ENCODE data around the gene IRAK4. TPM values are rescaled to one million over a fixed set of nuclear protein-coding genes. Genes with fewer than 3 reads are reported as not detected.
"Not testable (repeated sequence)": the region's sequence is repeated elsewhere in the genome, so short reads cannot be mapped to it uniquely, and the experiment has no call there.

The IRAK4 gene
- total RNA-seq, 2 donors from 2014 or later, result 42.4 to 55.1 TPM

GRCh38 chr12:43750814-43751213 lies 7.9 kb upstream of the IRAK4 start:
- peaks cover 12 to 16% of the 10 kb centered on the region in 2 donors for H3K4me1 Mint-ChIP-seq (ENCODE audit: low read depth in 2 of 2)
- no peaks in the 10 kb centered on the region for H3K27me3 Mint-ChIP-seq
- ATAC-seq (no peak), DNase-seq (ENCODE audit: low spot score) (no peak)
- H3K27ac Mint-ChIP-seq, result no peak overlapping the region
- H3K36me3 Mint-ChIP-seq, result peaks cover 29% of the 10 kb centered on the region
- H3K9me3 Mint-ChIP-seq, result no peaks in the 10 kb centered on the region
- no peak overlapping the region for H3K4me3 Mint-ChIP-seq

- not testable (repeated sequence) for ATAC-seq; H3K27me3 Mint-ChIP-seq; H3K27ac Mint-ChIP-seq; H3K9me3 Mint-ChIP-seq; DNase-seq (ENCODE audit: low spot score); H3K4me3 Mint-ChIP-seq
- Mint-ChIP-seq H3K4me1 (ENCODE audit: low read depth in 2 of 2) (peaks cover 14 to 22% of the 10 kb centered on the region in 2 donors), H3K36me3 (peaks cover 27% of the 10 kb centered on the region)
Measured at GRCh38 chr12:43751360-43751759, 7.4 kb upstream of the IRAK4 start.

- ATAC-seq (no peak), DNase-seq (ENCODE audit: low spot score) (no peak)
- no peaks in the 10 kb centered on the region for H3K27me3 Mint-ChIP-seq
- H3K4me3 Mint-ChIP-seq, result no peak overlapping the region
- H3K36me3 Mint-ChIP-seq, result peaks cover 23% of the 10 kb centered on the region
- H3K27ac Mint-ChIP-seq, result no peak overlapping the region
- peaks cover 29 to 36% of the 10 kb centered on the region in 2 donors for H3K4me1 Mint-ChIP-seq (ENCODE audit: low read depth in 2 of 2)
- no peaks in the 10 kb centered on the region for H3K9me3 Mint-ChIP-seq
Measured at GRCh38 chr12:43754015-43754414, 4.7 kb upstream of the IRAK4 start.

DNA sequence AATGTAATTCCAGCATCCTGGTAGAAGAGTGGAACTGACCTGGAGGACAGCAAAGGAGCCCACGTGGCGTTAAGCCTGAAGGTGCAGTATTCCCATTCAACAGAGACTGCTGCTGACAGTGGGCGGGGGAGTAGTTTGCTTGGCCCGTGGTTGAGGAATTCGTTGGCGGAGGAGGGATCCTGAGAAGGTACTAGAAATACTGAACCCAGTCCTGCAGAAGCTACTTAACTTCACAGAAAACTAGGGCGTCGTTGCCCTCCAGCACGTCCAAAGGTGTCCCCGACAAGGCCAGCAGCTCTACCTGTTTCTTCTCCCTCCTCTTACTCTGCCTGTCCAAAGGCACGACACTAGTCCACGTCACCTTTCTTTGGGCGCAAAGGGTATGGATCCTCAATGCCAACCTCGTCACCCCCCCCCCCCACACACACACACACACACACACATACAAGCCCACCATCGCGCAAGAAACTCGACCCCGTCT lies 464 bp upstream of the IRAK4 start:
- ATAC-seq, result peak in 1 of 2 donors; percentile 1
- Mint-ChIP-seq H3K36me3 (peaks cover 23% of the 10 kb centered on the region), H3K27me3 (no peaks in the 10 kb centered on the region), H3K4me3 (peak overlapping the region; percentile 90), H3K4me1 (ENCODE audit: low read depth in 2 of 2) (peaks cover 36 to 52% of the 10 kb centered on the region in 2 donors), H3K27ac (peak overlapping the region; percentile 81 to 92), H3K9me3 (no peaks in the 10 kb centered on the region)
- DNase-seq (ENCODE audit: low spot score), result peak; percentile 58

GRCh38 chr12:43760396-43760795 lies 1.6 kb downstream of the IRAK4 start:
- H3K4me1 Mint-ChIP-seq (ENCODE audit: low read depth in 2 of 2), result peaks cover 40 to 57% of the 10 kb centered on the region in 2 donors
- peak overlapping the region; percentile 90 for H3K4me3 Mint-ChIP-seq
- H3K27me3 Mint-ChIP-seq, result no peaks in the 10 kb centered on the region
- H3K27ac Mint-ChIP-seq, result peak overlapping the region; percentile 81 to 92
- ATAC-seq (no peak), DNase-seq (ENCODE audit: low spot score) (no peak)
- H3K9me3 Mint-ChIP-seq, result no peaks in the 10 kb centered on the region
- peaks cover 18% of the 10 kb centered on the region for H3K36me3 Mint-ChIP-seq

- H3K4me1 Mint-ChIP-seq (ENCODE audit: low read depth in 2 of 2), result peaks cover 35 to 46% of the 10 kb centered on the region in 2 donors
- H3K27me3 Mint-ChIP-seq, result no peaks in the 10 kb centered on the region
- peak overlapping the region; percentile 48 to 72 for H3K27ac Mint-ChIP-seq
Measured at GRCh38 chr12:43761500-43761899, 2.7 kb downstream of the IRAK4 start.

DNA sequence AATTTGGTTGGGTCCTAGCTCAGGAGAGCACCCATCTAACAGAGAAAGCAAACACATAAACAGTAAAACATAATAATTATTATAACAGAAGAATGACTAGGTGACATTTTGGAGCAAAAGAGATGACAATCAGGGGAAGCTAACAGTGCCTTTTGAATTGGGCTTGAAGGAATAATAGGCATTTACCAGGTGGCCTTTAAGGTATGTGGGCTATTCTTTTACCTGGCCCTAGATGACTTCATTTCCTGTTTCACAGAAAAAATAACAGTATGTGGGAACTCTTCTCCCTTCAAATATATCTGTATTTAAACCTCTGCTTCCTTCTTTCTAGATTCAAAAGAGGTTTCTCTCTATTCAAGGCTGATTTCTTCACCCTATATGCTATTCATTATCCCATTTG lies 3.8 kb downstream of the IRAK4 start:
- Mint-ChIP-seq H3K27me3 (no peaks in the 10 kb centered on the region), H3K4me1 (ENCODE audit: low read depth in 2 of 2) (peaks cover 32 to 39% of the 10 kb centered on the region in 2 donors), H3K9me3 (no peaks in the 10 kb centered on the region), H3K27ac (peak overlapping the region; percentile 48 to 72), H3K4me3 (peak overlapping the region; percentile 33), H3K36me3 (peaks cover 18% of the 10 kb centered on the region)
- ATAC-seq (no peak), DNase-seq (ENCODE audit: low spot score) (no peak)

More at GRCh38 chr12:43761500-43761899, 2.7 kb downstream of the IRAK4 start:
- H3K36me3 Mint-ChIP-seq, result peaks cover 18% of the 10 kb centered on the region
- DNase-seq (ENCODE audit: low spot score) (no peak), ATAC-seq (no peak)
- no peaks in the 10 kb centered on the region for H3K9me3 Mint-ChIP-seq
- H3K4me3 Mint-ChIP-seq, result peak overlapping the region; percentile 73

- DNase-seq (ENCODE audit: low spot score), result no peak
- Mint-ChIP-seq H3K9me3 (no peaks in the 10 kb centered on the region), H3K27ac (no peak overlapping the region), H3K4me1 (ENCODE audit: low read depth in 2 of 2) (peaks cover 22 to 33% of the 10 kb centered on the region in 2 donors), H3K27me3 (no peaks in the 10 kb centered on the region), H3K36me3 (peaks cover 23% of the 10 kb centered on the region), H3K4me3 (no peak overlapping the region)
- no peak for ATAC-seq
Measured at GRCh38 chr12:43763769-43764168, 5.0 kb downstream of the IRAK4 start.

- no peak overlapping the region for H3K27ac Mint-ChIP-seq
- no peaks in the 10 kb centered on the region for H3K9me3 Mint-ChIP-seq
- peaks cover 20 to 33% of the 10 kb centered on the region in 2 donors for H3K4me1 Mint-ChIP-seq (ENCODE audit: low read depth in 2 of 2)
- no peak overlapping the region for H3K4me3 Mint-ChIP-seq
- H3K27me3 Mint-ChIP-seq, result no peaks in the 10 kb centered on the region
- no peak for DNase-seq (ENCODE audit: low spot score)
- peaks cover 23% of the 10 kb centered on the region for H3K36me3 Mint-ChIP-seq
- ATAC-seq, result no peak
Measured at GRCh38 chr12:43764528-43764927, 5.8 kb downstream of the IRAK4 start.

- DNase-seq (ENCODE audit: low spot score), result no peak
- Mint-ChIP-seq H3K27ac (no peak overlapping the region), H3K27me3 (no peaks in the 10 kb centered on the region), H3K4me3 (no peak overlapping the region), H3K4me1 (ENCODE audit: low read depth in 2 of 2) (peaks cover 15 to 23% of the 10 kb centered on the region in 2 donors), H3K9me3 (no peaks in the 10 kb centered on the region), H3K36me3 (peaks cover 25% of the 10 kb centered on the region)
- no peak for ATAC-seq
Measured at GRCh38 chr12:43766291-43766690, 7.5 kb downstream of the IRAK4 start.

GRCh38 chr12:43776498-43776897 lies 17.7 kb downstream of the IRAK4 start:
- no peak for ATAC-seq

GRCh38 chr12:43786899-43787693 lies 28.3 kb downstream of the IRAK4 start:
- DNase-seq (ENCODE audit: low spot score), result no peak
- Mint-ChIP-seq H3K4me1 (ENCODE audit: low read depth in 2 of 2) (peaks cover 0 to 4% of the 10 kb centered on the region in 2 donors), H3K9me3 (no peaks in the 10 kb centered on the region), H3K4me3 (no peak overlapping the region), H3K27me3 (no peaks in the 10 kb centered on the region), H3K36me3 (peaks cover 10% of the 10 kb centered on the region), H3K27ac (no peak overlapping the region)
- no peak for ATAC-seq

More at GRCh38 chr12:43776498-43776897, 17.7 kb downstream of the IRAK4 start:
- Mint-ChIP-seq H3K27me3 (no peaks in the 10 kb centered on the region), H3K27ac (no peak overlapping the region), H3K4me1 (ENCODE audit: low read depth in 2 of 2) (peaks cover 0 to 4% of the 10 kb centered on the region in 2 donors), H3K4me3 (no peak overlapping the region), H3K36me3 (peaks cover 11% of the 10 kb centered on the region), H3K9me3 (no peaks in the 10 kb centered on the region)
- no peak for DNase-seq (ENCODE audit: low spot score)

DNA sequence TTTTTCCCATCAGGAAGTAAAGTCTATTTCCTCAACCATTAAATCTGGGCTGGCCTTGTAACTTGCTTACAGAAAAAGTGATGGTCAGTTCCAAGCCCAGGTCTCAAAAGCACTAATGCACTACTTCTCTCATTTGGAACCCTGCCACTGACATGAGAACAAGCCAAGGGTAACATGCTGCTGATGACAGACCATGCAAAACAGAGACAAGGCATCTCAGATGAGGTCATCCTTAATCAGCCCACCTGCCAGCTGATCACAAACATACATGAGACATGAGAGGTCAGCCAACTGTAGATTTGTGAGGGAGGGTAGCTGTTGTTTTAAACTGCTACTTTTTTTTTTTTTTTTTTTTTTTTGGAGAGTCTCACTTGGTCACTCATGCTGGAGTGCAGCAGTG lies 31.2 kb downstream of the IRAK4 start:
- H3K27me3 Mint-ChIP-seq, result no peaks in the 10 kb centered on the region
- DNase-seq (ENCODE audit: low spot score) (no peak), ATAC-seq (no peak)
- H3K9me3 Mint-ChIP-seq, result no peaks in the 10 kb centered on the region
- no peak overlapping the region for H3K4me3 Mint-ChIP-seq
- peaks cover 6% of the 10 kb centered on the region for H3K36me3 Mint-ChIP-seq
- no peak overlapping the region for H3K27ac Mint-ChIP-seq
- H3K4me1 Mint-ChIP-seq (ENCODE audit: low read depth in 2 of 2), result peaks cover 0 to 4% of the 10 kb centered on the region in 2 donors

DNA sequence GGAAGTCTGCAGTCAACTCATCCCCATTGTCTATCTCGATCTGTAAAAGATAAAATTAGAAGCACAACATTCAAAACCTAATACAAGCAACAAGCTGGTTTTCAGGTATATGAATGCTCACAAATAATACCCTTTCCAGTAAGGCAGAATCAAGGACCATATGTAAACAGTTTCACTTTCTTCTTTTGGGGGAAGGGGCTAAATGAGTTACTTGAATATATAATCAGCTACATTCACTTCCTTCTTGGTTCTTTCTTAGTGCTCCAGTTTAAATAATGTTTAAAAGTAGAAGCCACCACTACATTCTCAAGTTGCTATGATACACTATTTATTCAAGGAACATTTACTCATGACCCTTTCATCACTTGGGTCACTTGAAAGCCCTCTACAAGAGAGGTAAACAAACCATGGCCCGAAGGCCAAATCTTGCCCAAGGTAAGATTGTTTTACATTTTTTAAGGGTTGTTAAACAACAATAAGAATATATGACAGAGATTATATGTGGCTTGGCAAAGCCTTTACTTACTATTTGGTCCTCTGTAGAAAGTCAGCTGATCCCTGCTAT lies 37.0 kb downstream of the IRAK4 start:
- DNase-seq (ENCODE audit: low spot score) (no peak), ATAC-seq (no peak)
- Mint-ChIP-seq H3K27ac (no peak overlapping the region), H3K4me1 (ENCODE audit: low read depth in 2 of 2) (peaks cover 0 to 6% of the 10 kb centered on the region in 2 donors), H3K9me3 (no peaks in the 10 kb centered on the region), H3K27me3 (no peaks in the 10 kb centered on the region), H3K4me3 (no peak overlapping the region), H3K36me3 (peaks cover 28% of the 10 kb centered on the region)

Measured in natural killer cell treated with Interleukin-12 subunit alpha and Interleukin-12 subunit beta and Interleukin-15 and Interleukin-18, amount 100 ng/mL, for 72 hours (primary cell).